ENCODE data around the gene NDUFS1. TPM values are rescaled to one million over a fixed set of nuclear protein-coding genes. Genes with fewer than 3 reads are reported as not detected.
"Not testable (repeated sequence)": the region's sequence is repeated elsewhere in the genome, so short reads cannot be mapped to it uniquely, and the experiment has no call there.

The NDUFS1 gene
- polyA plus RNA-seq, 4 donors: 44.2 to 74.1 (median 72.7) TPM

GRCh38 chr2:206105541-206105940, 53.7 kb downstream of the NDUFS1 start:
- no peak for DNase-seq (ENCODE audit: low read depth in 4 of 4, low spot score in 3 of 4)

- no peak for DNase-seq (ENCODE audit: low read depth in 4 of 4, low spot score in 3 of 4)
Measured at GRCh38 chr2:206105038-206105437, 54.2 kb downstream of the NDUFS1 start.

DNA sequence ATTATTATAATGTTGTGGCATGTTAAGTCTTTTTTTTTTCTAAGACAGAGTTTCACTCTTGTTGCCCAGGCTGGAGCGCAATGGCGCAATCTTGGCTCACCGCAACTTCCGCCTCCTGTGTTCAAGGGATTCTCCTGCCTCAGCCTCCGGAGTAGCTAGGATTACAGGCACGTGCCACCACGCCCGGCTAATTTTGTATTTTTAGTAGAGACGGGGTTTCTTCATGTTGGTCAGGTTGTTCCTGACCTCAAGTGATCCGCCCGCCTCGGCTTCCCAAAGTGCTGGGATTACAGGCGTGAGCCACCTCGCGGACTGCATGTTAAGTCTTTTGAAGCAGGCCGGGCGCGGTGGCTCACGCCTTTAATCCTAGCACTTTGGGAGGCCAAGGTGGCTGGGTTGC, 60.4 kb downstream of the NDUFS1 start:
- not testable (repeated sequence) for DNase-seq (ENCODE audit: low read depth in 4 of 4, low spot score in 3 of 4)

GRCh38 chr2:206098471-206098870, 60.8 kb downstream of the NDUFS1 start:
- no peak for DNase-seq (ENCODE audit: low read depth in 4 of 4, low spot score in 3 of 4)

GRCh38 chr2:206096876-206097275, 62.4 kb downstream of the NDUFS1 start:
- no peak for DNase-seq (ENCODE audit: low read depth in 4 of 4, low spot score in 3 of 4)

DNA sequence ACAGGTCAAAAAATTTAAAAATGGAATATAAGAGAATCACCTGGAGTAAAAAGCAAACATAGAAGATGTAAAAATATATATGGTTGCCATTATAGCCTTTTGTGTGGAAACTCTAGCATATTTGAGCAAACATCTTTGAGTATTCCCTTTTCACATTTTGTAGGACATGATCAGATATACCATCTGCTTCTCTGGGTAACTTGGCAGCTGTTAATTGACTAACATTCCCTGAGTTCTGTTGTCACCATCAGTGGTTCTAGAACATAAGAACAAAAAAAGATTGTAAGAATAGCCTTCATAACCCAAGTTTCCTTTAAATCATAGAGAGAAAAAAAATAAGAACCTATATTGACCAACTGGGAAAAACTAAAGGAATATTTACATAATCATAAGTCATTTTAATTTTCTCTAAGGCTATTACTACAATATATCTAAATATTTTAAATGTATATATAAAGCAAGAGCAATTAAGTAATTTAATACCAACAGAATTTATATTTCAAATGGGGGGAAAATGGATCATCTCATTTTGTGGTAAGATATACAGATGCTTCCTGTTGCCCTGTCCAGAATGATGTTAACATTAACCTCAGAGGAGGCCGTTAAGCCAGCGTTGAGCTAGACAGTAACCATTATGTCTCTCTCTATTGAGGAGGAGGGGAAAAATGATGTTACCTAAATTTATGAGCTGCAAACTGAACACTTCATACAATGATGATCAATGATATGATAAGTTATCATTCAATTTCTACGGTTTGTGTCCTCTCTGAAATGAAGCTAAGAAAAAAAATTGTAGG, 63.5 kb downstream of the NDUFS1 start:
- DNase-seq (ENCODE audit: low read depth in 4 of 4, low spot score in 3 of 4): no peak

DNA sequence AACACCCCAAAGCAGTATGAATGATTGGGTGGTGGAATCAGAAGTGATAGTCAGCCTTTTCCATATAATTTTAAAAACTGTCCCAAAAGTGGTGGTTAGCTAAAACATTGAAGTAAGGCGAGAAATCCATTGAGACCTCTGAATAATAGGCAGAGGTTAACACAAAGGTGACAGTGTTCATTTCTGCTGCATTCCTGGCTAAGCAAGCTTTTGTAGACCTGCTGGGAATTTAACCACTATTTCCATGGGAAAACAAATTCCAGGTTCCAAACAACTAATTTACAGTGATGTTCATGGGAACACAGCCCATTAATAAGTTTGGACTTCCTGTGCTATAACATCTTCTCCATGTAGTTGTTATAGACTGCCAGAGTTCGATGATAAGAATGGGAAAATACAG, 66.9 kb downstream of the NDUFS1 start:
- DNase-seq (ENCODE audit: low read depth in 4 of 4, low spot score in 3 of 4): no peak

DNA sequence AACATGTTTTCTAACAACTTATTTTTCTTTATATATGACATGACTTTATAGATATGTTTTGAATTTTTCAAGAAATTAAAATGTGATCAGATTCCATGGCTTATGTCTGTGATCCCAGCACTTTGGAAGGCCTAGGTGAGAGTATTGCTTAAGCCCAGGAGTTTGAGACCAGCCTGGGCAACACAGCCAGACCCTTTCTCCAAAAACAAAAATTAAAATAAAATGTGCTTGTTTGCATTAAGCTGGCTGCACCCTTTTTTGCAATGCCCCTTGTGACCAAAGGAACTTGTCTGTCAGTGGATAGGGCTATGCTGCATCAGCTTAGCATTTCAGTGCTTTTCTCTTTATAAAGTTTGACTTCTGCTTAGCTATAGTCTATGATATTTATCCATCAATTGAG, 71.0 kb downstream of the NDUFS1 start:
- no peak for DNase-seq (ENCODE audit: low read depth in 4 of 4, low spot score in 3 of 4)

DNA sequence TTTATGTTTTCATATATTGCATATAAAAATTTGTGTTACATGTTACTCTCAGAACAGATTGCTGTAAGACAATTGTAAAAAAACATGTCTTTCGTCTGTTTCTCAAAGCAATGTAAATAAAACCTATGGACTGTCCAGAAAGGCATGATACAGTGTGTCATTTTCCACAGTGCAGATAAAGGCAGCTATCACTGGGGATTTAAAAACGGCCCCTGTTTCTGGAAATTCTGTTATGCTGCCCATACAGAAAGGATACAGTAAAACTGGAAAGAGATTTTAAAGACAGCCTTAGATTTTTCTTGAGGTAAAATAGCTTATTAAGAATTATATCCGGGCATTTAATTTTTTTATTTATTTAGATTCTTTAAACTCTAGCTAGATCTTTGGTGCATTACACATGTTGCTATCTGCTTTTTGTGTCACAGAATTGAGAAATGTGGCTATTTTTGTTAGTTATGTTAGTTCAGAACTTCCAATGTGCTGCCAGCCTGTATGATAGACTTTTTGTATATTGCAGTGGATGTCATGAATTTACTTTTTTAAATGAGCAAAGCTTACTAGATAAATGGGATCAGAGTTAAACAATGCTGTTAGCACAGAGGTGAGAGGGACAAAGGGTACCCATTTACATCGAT, 72.4 kb downstream of the NDUFS1 start:
- DNase-seq (ENCODE audit: low read depth in 4 of 4, low spot score in 3 of 4): peak in 1 of 4 donors; percentile 10

- peak in 3 of 4 donors; percentile 72 to 80 (median 75) for DNase-seq (ENCODE audit: low read depth in 4 of 4, low spot score in 3 of 4)
Measured at GRCh38 chr2:206085742-206086445, 73.3 kb downstream of the NDUFS1 start, which contains the start of gene INO80D. TSS of gene INO80D (minus strand) at chr2:206086174. CDS start at chr2:206063016, 23,158 bp downstream.

- peak in 1 of 4 donors; percentile 16 for DNase-seq (ENCODE audit: low read depth in 4 of 4, low spot score in 3 of 4)
Measured at GRCh38 chr2:206084870-206085741, 74.1 kb downstream of the NDUFS1 start.

DNA sequence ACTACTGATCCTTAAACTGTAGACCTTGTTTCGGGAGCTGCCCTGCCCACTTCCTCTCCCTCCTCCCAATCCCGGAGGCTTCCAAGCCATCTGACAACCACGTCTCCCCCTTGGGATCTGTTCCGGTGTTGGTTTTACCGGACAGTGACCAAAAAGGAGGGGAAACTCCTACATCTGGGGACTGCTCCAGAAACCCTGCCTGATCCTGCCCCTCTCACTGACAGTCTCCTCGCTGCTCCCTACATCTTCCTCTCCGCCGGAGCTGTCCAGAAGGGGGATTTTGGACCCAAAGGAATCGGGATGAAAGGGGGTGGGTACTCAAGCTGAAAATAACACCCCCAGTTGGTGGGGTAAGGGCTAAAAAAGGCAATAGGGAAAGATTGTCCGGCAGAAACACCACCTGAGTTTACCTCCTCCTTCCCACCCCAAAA, 74.8 kb downstream of the NDUFS1 start:
- DNase-seq (ENCODE audit: low read depth in 4 of 4, low spot score in 3 of 4): peak in 2 of 4 donors; percentile 63 to 64

DNA sequence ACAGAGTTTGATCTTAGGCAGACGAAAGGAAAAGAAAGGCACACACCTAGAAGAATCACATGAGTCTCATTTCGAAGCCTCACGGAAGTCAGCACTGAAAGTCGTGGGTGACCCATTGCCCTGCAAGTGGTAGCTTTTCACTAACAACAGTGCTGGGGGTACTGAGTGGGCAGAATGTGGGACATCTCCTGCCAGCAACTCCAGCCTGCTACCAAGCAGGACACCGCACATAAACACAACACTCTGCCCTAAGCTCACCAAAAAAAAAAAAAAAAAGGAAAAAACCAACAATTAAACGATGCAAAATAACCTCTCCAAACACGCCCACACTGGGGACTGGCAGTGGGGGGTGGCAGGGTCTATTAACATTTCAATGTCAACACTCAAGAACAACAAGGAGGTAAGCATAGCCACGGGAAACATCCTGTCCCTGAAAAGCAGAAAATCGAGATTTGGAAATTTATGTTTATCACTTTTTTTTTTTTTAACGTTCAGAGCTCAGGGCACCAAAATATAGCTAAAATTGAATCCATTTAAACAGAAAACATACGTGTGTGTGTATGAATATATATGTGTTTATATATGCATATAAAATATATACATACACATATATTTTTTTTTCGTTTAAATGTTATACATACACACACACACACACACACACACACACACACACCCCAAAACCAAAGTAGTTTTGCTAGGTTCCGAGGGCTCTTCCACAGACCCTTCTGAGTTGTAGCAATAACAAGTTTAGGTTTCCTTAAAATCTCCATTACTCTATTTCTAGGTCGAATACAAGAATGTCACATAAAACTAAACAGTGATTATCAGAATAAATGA, 75.4 kb downstream of the NDUFS1 start:
- DNase-seq (ENCODE audit: low read depth in 4 of 4, low spot score in 3 of 4): peak in 1 of 4 donors; percentile 10

DNA sequence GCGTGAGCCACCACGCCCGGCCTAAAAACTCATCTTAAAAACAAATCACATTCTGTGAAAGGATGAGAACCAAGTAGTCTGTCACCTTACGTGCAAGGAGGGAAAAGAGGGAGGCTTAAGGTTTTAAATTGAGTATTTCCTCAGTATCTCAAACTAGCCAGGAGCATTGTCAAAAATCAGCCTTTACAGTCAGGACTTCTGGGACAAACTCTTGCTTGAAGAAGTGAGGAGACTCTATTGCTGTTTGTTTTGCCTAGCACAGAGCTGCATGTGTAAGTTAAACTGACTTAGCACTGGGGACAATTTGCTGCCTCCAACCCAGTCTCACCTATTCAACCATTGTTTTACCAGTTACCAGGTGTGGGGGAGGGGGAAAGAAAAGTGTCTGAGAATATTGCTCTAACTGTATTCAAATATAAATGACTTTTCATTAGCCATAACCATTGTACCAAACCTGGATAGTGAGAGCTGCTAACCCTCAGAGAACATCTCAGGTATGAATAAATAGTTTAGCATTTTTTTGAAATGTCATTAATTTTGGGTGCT, 76.9 kb downstream of the NDUFS1 start:
- no peak for DNase-seq (ENCODE audit: low read depth in 4 of 4, low spot score in 3 of 4)

GRCh38 chr2:206080927-206081326, 78.3 kb downstream of the NDUFS1 start:
- no peak for DNase-seq (ENCODE audit: low read depth in 4 of 4, low spot score in 3 of 4)

DNA sequence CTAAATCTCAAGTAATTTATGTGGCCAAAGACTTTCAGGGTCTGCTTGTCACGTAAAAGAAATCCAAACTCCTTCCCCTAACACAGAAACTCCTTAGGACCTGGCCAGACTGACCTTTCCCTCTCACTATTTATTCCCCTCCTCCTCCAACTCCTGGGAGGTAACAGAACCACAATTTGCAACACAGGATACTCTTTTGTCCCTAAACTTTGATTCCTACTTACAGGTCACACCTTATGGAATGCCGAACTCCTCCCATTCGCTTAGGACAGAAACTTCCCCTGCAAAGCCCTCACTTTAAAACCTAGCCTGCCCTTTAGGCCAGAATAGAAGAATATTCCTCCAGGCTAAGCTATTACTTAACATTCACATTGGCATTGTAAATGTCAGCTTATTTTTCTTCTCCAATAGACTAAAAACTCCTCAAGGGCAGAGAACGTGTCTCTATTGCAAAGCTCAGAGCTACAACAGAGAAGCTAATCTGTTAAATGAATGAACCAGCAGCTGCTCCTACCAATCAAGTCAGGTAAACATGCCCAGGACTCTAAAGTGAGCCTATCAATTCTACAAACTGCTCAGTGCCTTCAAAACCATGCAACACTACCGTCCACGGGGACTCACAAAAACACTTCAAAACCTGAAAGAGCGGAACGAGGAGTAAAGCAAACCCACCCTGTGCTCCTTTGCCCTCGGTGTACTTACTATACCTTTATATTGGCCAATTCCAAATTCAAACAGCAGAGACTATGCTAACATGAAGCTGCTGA, 79.4 kb downstream of the NDUFS1 start:
- DNase-seq (ENCODE audit: low read depth in 4 of 4, low spot score in 3 of 4): peak in 1 of 4 donors; percentile 18

DNA sequence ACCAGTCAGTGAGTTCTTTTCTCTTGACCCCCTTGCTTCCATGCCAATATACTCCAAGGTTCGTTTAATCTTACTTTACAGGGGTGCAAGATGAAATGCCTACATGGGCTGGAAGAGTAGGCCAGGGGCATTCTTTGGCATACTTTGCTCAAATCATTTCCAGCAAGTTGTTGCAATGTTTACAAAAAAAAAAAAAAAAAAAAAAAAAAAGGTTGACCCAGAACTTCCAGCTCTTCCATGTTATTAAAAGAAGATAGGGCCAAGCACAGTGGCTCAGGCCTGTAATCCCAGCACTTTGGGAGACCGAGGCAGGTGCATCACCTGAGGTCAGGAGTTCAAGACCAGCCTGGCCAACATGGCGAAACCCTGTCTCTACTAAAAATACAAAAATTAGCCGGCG, 81.4 kb downstream of the NDUFS1 start:
- not testable (repeated sequence) for DNase-seq (ENCODE audit: low read depth in 4 of 4, low spot score in 3 of 4)

DNA sequence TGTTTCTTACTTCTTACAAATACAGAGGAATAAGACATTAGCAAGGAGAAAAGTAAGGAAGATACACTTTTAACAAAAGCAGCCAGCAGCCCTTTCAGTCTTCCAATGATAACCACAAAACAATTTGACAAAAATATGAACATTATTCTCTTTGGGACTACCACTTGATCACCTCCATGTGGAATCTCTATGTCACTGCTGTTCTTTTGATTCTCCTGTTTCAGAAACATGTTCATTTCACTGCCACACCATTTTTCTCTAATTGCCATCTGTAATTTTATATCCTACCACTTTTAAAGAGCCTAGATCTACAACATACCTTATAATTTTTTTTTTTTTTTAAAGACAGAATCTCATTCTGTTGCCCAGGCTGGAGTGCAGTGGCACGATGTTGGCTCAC, 84.1 kb downstream of the NDUFS1 start:
- no peak for DNase-seq (ENCODE audit: low read depth in 4 of 4, low spot score in 3 of 4)
